ENCODE data around the gene SZRD1. TPM values are rescaled to one million over a fixed set of nuclear protein-coding genes. Genes with fewer than 3 reads are reported as not detected.
A peak's percentile ranks its signal among the peaks of the same experiment; 100 is the strongest.

Gene SZRD1
- total and polyA plus RNA-seq, 2 donors from 2014 or later: 77.3 to 127 TPM

GRCh38 chr1:16351456-16351993 lies 15.5 kb upstream of the SZRD1 start:
- Histone ChIP-seq H3K4me3 (ENCODE audit: low read length in 3 of 3) (peak overlapping the region; percentile 66 to 94 (median 84)), H3K4me1 (ENCODE audit: control insufficient read depth in 2 of 3, insufficient read depth in 2 of 3, low read depth in 1 of 3, low read length in 3 of 3) (peaks cover 0 to 8% (median 4%) of the 10 kb centered on the region in 3 donors), H3K36me3 (ENCODE audit: control insufficient read depth in 2 of 3, insufficient read depth in 3 of 3, low read length in 3 of 3) (no peaks in the 10 kb centered on the region), H3K27ac (ENCODE audit: low read depth in 2 of 2, low read length in 2 of 2) (peak overlapping the region; percentile 90 to 92), H3K9me3 (ENCODE audit: control insufficient read depth in 2 of 3, insufficient read depth in 1 of 3, low read length in 3 of 3) (no peaks in the 10 kb centered on the region), H3K9ac (ENCODE audit: low read length in 3 of 3) (peak overlapping the region; percentile 71 to 100 (median 93)), H3K27me3 (ENCODE audit: control insufficient read depth, insufficient read depth, low read length) (no peaks in the 10 kb centered on the region)
- TF ChIP-seq, protein P1, sequence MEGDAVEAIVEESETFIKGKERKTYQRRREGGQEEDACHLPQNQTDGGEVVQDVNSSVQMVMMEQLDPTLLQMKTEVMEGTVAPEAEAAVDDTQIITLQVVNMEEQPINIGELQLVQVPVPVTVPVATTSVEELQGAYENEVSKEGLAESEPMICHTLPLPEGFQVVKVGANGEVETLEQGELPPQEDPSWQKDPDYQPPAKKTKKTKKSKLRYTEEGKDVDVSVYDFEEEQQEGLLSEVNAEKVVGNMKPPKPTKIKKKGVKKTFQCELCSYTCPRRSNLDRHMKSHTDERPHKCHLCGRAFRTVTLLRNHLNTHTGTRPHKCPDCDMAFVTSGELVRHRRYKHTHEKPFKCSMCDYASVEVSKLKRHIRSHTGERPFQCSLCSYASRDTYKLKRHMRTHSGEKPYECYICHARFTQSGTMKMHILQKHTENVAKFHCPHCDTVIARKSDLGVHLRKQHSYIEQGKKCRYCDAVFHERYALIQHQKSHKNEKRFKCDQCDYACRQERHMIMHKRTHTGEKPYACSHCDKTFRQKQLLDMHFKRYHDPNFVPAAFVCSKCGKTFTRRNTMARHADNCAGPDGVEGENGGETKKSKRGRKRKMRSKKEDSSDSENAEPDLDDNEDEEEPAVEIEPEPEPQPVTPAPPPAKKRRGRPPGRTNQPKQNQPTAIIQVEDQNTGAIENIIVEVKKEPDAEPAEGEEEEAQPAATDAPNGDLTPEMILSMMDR (IDR thresholded peaks at IDR 0.05; ENCODE audit: borderline replicate concordance, extremely low read depth, insufficient read depth): no peak
- DNase-seq (peak in 3 of 5 donors; percentile 26 to 74 (median 67)), FAIRE-seq (no peak)
- intact Hi-C loops (cut with DNase I): loop anchor here (10.0 kb wide), 1 partner anchor 267 kb away; no protein-coding TSS in a partner anchor

DNA sequence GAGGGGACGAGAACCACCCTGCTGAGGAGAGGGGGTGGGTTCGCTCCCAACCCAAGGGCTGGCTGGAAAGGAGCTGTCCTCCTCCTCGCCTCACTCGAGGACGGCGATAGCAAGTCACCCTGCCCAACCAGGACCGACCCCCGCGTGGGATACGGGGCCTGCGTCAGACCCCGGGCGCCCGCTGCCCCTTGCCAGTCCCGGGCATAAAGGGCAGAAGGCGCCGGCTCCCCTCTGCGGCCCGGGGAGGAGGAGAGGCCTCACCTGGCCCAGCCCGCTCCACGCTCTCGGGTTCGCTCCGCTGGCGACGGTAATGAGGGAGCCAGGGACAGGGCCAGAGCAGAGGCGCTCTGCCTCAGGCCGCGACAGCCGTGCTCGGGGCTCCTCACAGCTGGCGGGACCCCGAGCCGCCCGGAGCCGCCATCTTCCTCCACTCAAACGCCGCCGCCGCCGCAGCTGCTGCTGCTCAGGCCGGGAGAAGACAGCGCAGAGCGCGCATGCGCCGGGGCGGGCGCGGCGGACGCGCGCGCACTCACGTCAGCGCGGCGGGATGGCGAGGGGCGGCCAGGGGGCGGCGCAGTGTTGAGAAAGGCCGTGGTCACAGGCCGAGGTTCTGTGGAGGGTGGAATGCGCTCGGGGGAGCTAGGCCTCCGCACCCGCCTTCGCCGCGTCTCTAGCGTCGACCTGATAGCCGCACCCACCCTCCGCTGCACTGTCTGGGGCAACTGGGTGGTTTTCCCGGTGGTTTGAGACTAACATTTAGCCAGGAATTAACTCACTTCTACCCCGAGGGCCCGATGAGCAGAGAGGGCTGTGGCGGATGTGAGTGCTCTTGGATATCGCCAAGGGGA lies 14.8 kb upstream of the SZRD1 start, which contains the start of gene FBXO42:
Gene FBXO42 (minus strand): TSS at position 487 of the 848 bp plus-strand sequence. CDS start 37,062 bp downstream, outside the sequence.
- intact Hi-C loops (cut with DNase I): loop anchor here (10.0 kb wide), 1 partner anchor 267 kb away; no protein-coding TSS in a partner anchor
- Histone ChIP-seq H3K27me3 (ENCODE audit: control insufficient read depth, insufficient read depth, low read length) (no peaks in the 10 kb centered on the region), H3K36me3 (ENCODE audit: control insufficient read depth in 2 of 3, insufficient read depth in 3 of 3, low read length in 3 of 3) (no peaks in the 10 kb centered on the region), H3K27ac (ENCODE audit: low read depth in 2 of 2, low read length in 2 of 2) (peak within 1 kb of the TSS; percentile 90 to 93), H3K9ac (ENCODE audit: low read length in 3 of 3) (peak within 1 kb of the TSS; percentile 71 to 100 (median 98)), H3K4me3 (ENCODE audit: low read length in 3 of 3) (peak within 1 kb of the TSS; percentile 84 to 94 (median 93)), H3K9me3 (ENCODE audit: control insufficient read depth in 2 of 3, insufficient read depth in 1 of 3, low read length in 3 of 3) (no peaks in the 10 kb centered on the region), H3K4me1 (ENCODE audit: control insufficient read depth in 2 of 3, insufficient read depth in 2 of 3, low read depth in 1 of 3, low read length in 3 of 3) (peaks cover 0 to 8% (median 4%) of the 10 kb centered on the region in 3 donors)
- FAIRE-seq (no peak), DNase-seq (peak; percentile 95 to 98 (median 97))
- TF ChIP-seq, protein P1 (IDR thresholded peaks at IDR 0.05; ENCODE audit: borderline replicate concordance, extremely low read depth, insufficient read depth): peak; percentile 55

- peak overlapping the region; percentile 90 to 93 for H3K27ac ChIP-seq (ENCODE audit: low read depth in 2 of 2, low read length in 2 of 2)
Observed at GRCh38 chr1:16352842-16353535, 14.1 kb upstream of the SZRD1 start.

More at GRCh38 chr1:16352842-16353535, 14.1 kb upstream of the SZRD1 start:
- TF ChIP-seq, protein P1 (IDR thresholded peaks at IDR 0.05; ENCODE audit: borderline replicate concordance, extremely low read depth, insufficient read depth): no peak
- Histone ChIP-seq H3K4me1 (ENCODE audit: control insufficient read depth in 2 of 3, insufficient read depth in 2 of 3, low read depth in 1 of 3, low read length in 3 of 3) (peaks cover 0 to 8% (median 4%) of the 10 kb centered on the region in 3 donors), H3K36me3 (ENCODE audit: control insufficient read depth in 2 of 3, insufficient read depth in 3 of 3, low read length in 3 of 3) (no peaks in the 10 kb centered on the region), H3K9me3 (ENCODE audit: control insufficient read depth in 2 of 3, insufficient read depth in 1 of 3, low read length in 3 of 3) (no peaks in the 10 kb centered on the region), H3K4me3 (ENCODE audit: low read length in 3 of 3) (peak overlapping the region; percentile 80 to 94 (median 93)), H3K9ac (ENCODE audit: low read length in 3 of 3) (peak overlapping the region; percentile 61 to 98 (median 85)), H3K27me3 (ENCODE audit: control insufficient read depth, insufficient read depth, low read length) (no peaks in the 10 kb centered on the region)
- intact Hi-C loops (cut with DNase I): loop anchor here (10.0 kb wide), 1 partner anchor 268 kb away; no protein-coding TSS in a partner anchor
- no peak for FAIRE-seq
- DNase-seq: peak in 4 of 5 donors; percentile 24 to 66 (median 52)
